GM06990 (cell line): ENCODE measurements around the gene MTG2.

Experiments used
- DNase-seq: peaks from one replicate; pipeline ENCODE4 v3.0.0-alpha.2; 2011; ENCODE audit not compliant: insufficient read length; ENCODE audit errors: extremely low read depth
- H3K27me3 ChIP-seq: replicated peaks from 2 replicates; pipeline ENCODE4 v1.6.0; 2011; ENCODE audit warnings: low read length; ENCODE audit not compliant: control insufficient read depth, insufficient read depth
- H3K36me3 ChIP-seq: 2 replicates; pipeline ENCODE4 v1.5.1; 2011; ENCODE audit warnings: low read length; ENCODE audit not compliant: control insufficient read depth, insufficient read depth
- H3K4me3 ChIP-seq: replicated peaks from 2 replicates; pipeline ENCODE4 v1.5.1; 2011; ENCODE audit warnings: low read depth, mild to moderate bottlenecking, control low read depth, low read length
- TF ChIP-seq, protein P1 (sequence below): IDR thresholded peaks from 2 replicates; pipeline ENCODE4 v1.5.1; 2011; ENCODE audit warnings: low read length, control low read depth, mild to moderate bottlenecking, inconsistent platforms; ENCODE audit not compliant: insufficient read depth, poor library complexity, severe bottlenecking

Gene MTG2

GRCh38 chr20:62197801-62198200 lies 15.0 kb downstream of the MTG2 start:
- DNase-seq: no peak
- TF ChIP-seq, protein P1, sequence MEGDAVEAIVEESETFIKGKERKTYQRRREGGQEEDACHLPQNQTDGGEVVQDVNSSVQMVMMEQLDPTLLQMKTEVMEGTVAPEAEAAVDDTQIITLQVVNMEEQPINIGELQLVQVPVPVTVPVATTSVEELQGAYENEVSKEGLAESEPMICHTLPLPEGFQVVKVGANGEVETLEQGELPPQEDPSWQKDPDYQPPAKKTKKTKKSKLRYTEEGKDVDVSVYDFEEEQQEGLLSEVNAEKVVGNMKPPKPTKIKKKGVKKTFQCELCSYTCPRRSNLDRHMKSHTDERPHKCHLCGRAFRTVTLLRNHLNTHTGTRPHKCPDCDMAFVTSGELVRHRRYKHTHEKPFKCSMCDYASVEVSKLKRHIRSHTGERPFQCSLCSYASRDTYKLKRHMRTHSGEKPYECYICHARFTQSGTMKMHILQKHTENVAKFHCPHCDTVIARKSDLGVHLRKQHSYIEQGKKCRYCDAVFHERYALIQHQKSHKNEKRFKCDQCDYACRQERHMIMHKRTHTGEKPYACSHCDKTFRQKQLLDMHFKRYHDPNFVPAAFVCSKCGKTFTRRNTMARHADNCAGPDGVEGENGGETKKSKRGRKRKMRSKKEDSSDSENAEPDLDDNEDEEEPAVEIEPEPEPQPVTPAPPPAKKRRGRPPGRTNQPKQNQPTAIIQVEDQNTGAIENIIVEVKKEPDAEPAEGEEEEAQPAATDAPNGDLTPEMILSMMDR: no peak
- Histone ChIP-seq H3K4me3 (no peak overlapping the region), H3K27me3 (no peaks in the 10 kb centered on the region), H3K36me3 (peaks cover 20% of the 10 kb centered on the region)

DNA sequence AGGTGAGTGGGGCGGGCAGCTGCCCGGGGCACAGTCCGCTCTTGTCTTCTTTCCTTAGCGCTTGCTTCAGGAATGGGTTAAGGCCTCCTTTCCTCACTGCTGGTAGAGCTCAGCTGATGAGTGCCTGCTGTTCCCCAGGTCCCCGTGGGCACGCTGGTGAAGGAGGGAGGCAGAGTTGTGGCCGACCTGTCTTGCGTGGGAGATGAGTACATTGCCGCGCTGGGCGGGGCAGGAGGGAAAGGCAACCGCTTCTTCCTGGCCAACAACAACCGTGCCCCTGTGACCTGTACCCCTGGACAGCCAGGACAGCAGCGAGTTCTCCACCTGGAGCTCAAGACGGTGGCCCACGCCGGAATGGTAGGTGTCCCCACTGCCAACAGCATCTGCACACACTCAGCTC lies 15.7 kb downstream of the MTG2 start:
- TF ChIP-seq, protein P1: no peak
- peaks cover 20% of the 10 kb centered on the region for H3K36me3 ChIP-seq
- no peaks in the 10 kb centered on the region for H3K27me3 ChIP-seq
- DNase-seq: no peak
- H3K4me3 ChIP-seq: no peak overlapping the region

DNA sequence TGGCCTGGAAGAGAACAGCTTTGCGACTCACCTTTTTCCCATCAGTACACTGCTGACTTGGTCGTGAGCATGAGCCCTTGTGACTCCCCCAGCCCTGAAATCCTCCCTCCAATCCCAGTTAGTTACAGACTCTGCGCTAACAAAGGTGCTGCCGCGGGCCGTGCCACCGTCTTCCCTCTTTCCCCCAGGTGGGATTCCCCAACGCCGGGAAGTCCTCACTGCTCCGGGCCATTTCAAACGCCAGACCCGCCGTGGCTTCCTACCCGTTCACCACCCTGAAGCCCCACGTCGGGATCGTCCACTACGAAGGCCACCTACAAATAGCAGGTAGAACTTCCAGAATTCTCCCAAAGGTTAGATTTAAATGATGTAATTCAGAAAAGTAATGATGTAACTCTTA lies 16.1 kb downstream of the MTG2 start:
- Histone ChIP-seq H3K4me3 (no peak overlapping the region), H3K27me3 (no peaks in the 10 kb centered on the region), H3K36me3 (peaks cover 18% of the 10 kb centered on the region)
- DNase-seq: no peak
- TF ChIP-seq, protein P1: no peak

DNA sequence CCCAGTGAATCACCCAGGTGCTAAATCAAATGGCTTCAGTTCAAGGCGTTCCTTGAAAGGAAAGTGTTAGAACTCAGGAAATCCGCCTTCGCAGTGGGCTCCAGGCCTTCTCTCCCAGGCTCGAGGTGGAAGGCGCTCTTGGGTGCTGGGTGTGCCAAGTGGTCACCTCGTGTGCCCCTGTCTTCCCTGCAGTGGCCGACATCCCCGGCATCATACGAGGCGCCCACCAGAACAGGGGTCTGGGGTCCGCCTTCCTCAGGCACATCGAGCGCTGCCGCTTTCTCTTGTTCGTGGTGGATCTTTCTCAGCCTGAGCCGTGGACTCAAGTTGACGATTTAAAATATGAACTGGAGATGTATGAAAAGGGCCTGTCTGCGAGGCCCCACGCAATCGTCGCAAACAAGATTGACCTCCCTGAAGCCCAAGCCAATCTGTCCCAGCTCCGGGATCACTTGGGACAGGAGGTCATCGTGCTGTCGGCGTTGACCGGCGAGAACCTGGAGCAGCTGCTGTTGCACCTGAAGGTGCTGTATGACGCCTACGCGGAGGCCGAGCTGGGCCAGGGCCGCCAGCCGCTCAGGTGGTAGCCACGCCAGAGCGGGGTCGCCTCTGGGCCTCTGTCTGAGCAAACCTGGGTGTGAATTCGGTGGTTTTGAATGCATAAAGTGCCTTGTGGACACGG lies 17.8 kb downstream of the MTG2 start:
- Histone ChIP-seq H3K27me3 (no peaks in the 10 kb centered on the region), H3K4me3 (no peak overlapping the region), H3K36me3 (peaks cover 18% of the 10 kb centered on the region)
- TF ChIP-seq, protein P1: no peak
- no peak for DNase-seq

GRCh38 chr20:62201173-62202082 lies 18.6 kb downstream of the MTG2 start:
- Histone ChIP-seq H3K36me3 (peaks cover 17% of the 10 kb centered on the region), H3K27me3 (no peaks in the 10 kb centered on the region), H3K4me3 (no peak overlapping the region)
- TF ChIP-seq, protein P1: no peak
- peak; percentile 43 for DNase-seq
